H9 (cell line): ENCODE measurements around the gene TMCO2. TPM values are rescaled to one million over a fixed set of nuclear protein-coding genes. Genes with fewer than 3 reads are reported as not detected.

Source experiments
- DNase-seq: peaks from one replicate; pipeline ENCODE4 v3.0.0-alpha.2; 2017
- H2AFZ ChIP-seq: one replicate; pipeline ENCODE4 v1.6.1; 2013; ENCODE audit warnings: mild to moderate bottlenecking, low read length, control low read depth, moderate library complexity
- H2AK5ac ChIP-seq: 2 replicates; pipeline ENCODE4 v1.6.1; 2013; ENCODE audit warnings: low read length, control low read depth, mixed read lengths; ENCODE audit not compliant: insufficient read length
- H2BK120ac ChIP-seq: one replicate; pipeline ENCODE4 v1.6.1; 2013; ENCODE audit warnings: low read depth, mild to moderate bottlenecking, low read length, control low read depth, inconsistent platforms; ENCODE audit not compliant: poor library complexity, severe bottlenecking
- H2BK12ac ChIP-seq: 2 replicates; pipeline ENCODE4 v1.6.1; 2013; ENCODE audit warnings: low read length, control low read depth, mixed read lengths, low read depth; ENCODE audit not compliant: insufficient read length
- H2BK15ac ChIP-seq: 2 replicates; pipeline ENCODE4 v1.6.1; 2013; ENCODE audit warnings: low read depth, low read length, control low read depth
- H2BK20ac ChIP-seq: one replicate; pipeline ENCODE4 v1.6.1; 2013; ENCODE audit warnings: low read depth, mild to moderate bottlenecking, low read length, control low read depth, inconsistent platforms; ENCODE audit not compliant: poor library complexity, severe bottlenecking
- H2BK5ac ChIP-seq: 2 replicates; pipeline ENCODE4 v1.6.1; 2013; ENCODE audit warnings: low read length, control low read depth, mixed read lengths; ENCODE audit not compliant: insufficient read length
- H3K14ac ChIP-seq: 2 replicates; pipeline ENCODE4 v1.6.1; 2013; ENCODE audit warnings: low read length, control low read depth; ENCODE audit not compliant: insufficient read depth
- H3K18ac ChIP-seq: 2 replicates; pipeline ENCODE4 v1.6.1; 2013; ENCODE audit warnings: low read depth, mild to moderate bottlenecking, mixed read lengths, low read length, control low read depth; ENCODE audit not compliant: insufficient read length
- H3K23ac ChIP-seq: 2 replicates; pipeline ENCODE4 v1.6.1; 2013; ENCODE audit warnings: low read length, control low read depth, mixed read lengths, low read depth; ENCODE audit not compliant: insufficient read length
- H3K23me2 ChIP-seq: 2 replicates; pipeline ENCODE4 v1.6.1; 2013; ENCODE audit warnings: low read depth, mild to moderate bottlenecking, mixed read lengths, low read length, control low read depth; ENCODE audit not compliant: insufficient read length, poor library complexity, severe bottlenecking
- H3K27ac ChIP-seq: 2 replicates; pipeline ENCODE4 v1.5.1; 2013; ENCODE audit warnings: low read length, control low read depth, mixed read lengths, low read depth; ENCODE audit not compliant: insufficient read length
- H3K27me3 ChIP-seq: 2 replicates; pipeline ENCODE4 v1.6.1; 2013; ENCODE audit warnings: low read length, control low read depth, inconsistent platforms; ENCODE audit not compliant: insufficient read depth
- H3K4ac ChIP-seq: 2 replicates; pipeline ENCODE4 v1.6.1; 2013; ENCODE audit warnings: low read depth, mild to moderate bottlenecking, control low read depth, inconsistent platforms, low read length, moderate library complexity
- H3K4me1 ChIP-seq: 2 replicates; pipeline ENCODE4 v1.6.1; 2013; ENCODE audit warnings: low read length, control low read depth, inconsistent platforms; ENCODE audit not compliant: insufficient read depth
- H3K4me2 ChIP-seq: 2 replicates; pipeline ENCODE4 v1.6.1; 2013; ENCODE audit warnings: low read length, control low read depth, mixed read lengths; ENCODE audit not compliant: insufficient read length, insufficient read depth
- H3K56ac ChIP-seq: 2 replicates; pipeline ENCODE4 v1.6.1; 2013; ENCODE audit warnings: low read depth, mild to moderate bottlenecking, mixed read lengths, low read length, control low read depth; ENCODE audit not compliant: insufficient read length
- H3K79me1 ChIP-seq: 2 replicates; pipeline ENCODE4 v1.6.1; 2013; ENCODE audit warnings: low read depth, mild to moderate bottlenecking, moderate library complexity, low read length, control low read depth, inconsistent platforms; ENCODE audit not compliant: insufficient read depth, poor library complexity, severe bottlenecking
- H3K79me2 ChIP-seq: 2 replicates; pipeline ENCODE4 v1.6.1; 2013; ENCODE audit warnings: low read length, control low read depth, inconsistent platforms; ENCODE audit not compliant: insufficient read depth
- H3K9ac ChIP-seq: 2 replicates; pipeline ENCODE4 v1.6.1; 2013; ENCODE audit warnings: low read length, control low read depth, mixed read lengths; ENCODE audit not compliant: insufficient read length; ENCODE audit errors: extremely low read depth
- H3K9me3 ChIP-seq: one replicate; pipeline ENCODE4 v1.6.1; 2013; ENCODE audit warnings: low read depth, low read length, inconsistent platforms; ENCODE audit not compliant: control insufficient read depth
- H3T11ph ChIP-seq: one replicate; pipeline ENCODE4 v1.6.1; 2013; ENCODE audit warnings: mild to moderate bottlenecking, low read length, control low read depth, inconsistent platforms
- H4K20me1 ChIP-seq: one replicate; pipeline ENCODE4 v1.6.1; 2013; ENCODE audit not compliant: control insufficient read depth, insufficient read length, insufficient read depth
- H4K5ac ChIP-seq: 2 replicates; pipeline ENCODE4 v1.6.1; 2013; ENCODE audit warnings: low read depth, mild to moderate bottlenecking, mixed read lengths, low read length, control low read depth; ENCODE audit not compliant: insufficient read length
- H4K8ac ChIP-seq: replicated peaks from 2 replicates; pipeline ENCODE4 v1.6.1; 2013; ENCODE audit warnings: low read length, control low read depth, mixed read lengths, low read depth; ENCODE audit not compliant: insufficient read length
- H4K91ac ChIP-seq: 2 replicates; pipeline ENCODE4 v1.6.1; 2013; ENCODE audit warnings: low read depth, mild to moderate bottlenecking, moderate library complexity, mixed read lengths, low read length, control low read depth; ENCODE audit not compliant: insufficient read length
- H3K27ac Mint-ChIP-seq, 3 experiments: 2 replicates in 2 of 3; 3 replicates in 1 of 3; pipeline ENCODE4 v1.8.0; 2020 to 2021; ENCODE audit warnings: mixed read lengths in 3 of 3, mild to moderate bottlenecking in 1 of 3, moderate library complexity in 1 of 3
- H3K27me3 Mint-ChIP-seq: 2 replicates; pipeline ENCODE4 v1.8.0; 2021; ENCODE audit warnings: low read depth, mild to moderate bottlenecking, moderate library complexity, mixed read lengths
- H3K36me3 Mint-ChIP-seq, 3 experiments: 2 replicates in 2 of 3; 3 replicates in 1 of 3; pipeline ENCODE4 v1.8.0; 2020 to 2021; ENCODE audit warnings: low read depth in 3 of 3, mixed read lengths in 3 of 3; ENCODE audit not compliant: insufficient read depth in 1 of 3
- H3K4me1 Mint-ChIP-seq, 2 experiments: 2 replicates each; pipeline ENCODE4 v1.8.0; 2020; ENCODE audit warnings: mixed read lengths in 2 of 2
- H3K4me3 Mint-ChIP-seq, 2 experiments: 2 replicates in 1 of 2; 3 replicates in 1 of 2; pipeline ENCODE4 v1.8.0; 2020 to 2021; ENCODE audit warnings: mild to moderate bottlenecking in 2 of 2, mixed read lengths in 2 of 2, moderate library complexity in 1 of 2
- H3K9me3 Mint-ChIP-seq, 2 experiments: 2 replicates in 1 of 2; 3 replicates in 1 of 2; pipeline ENCODE4 v1.8.0; 2020; ENCODE audit warnings: mild to moderate bottlenecking in 2 of 2, mixed read lengths in 2 of 2, moderate library complexity in 1 of 2
- CTCF ChIP-seq: fragments of 200-600 bp; sonication (generic); conservative IDR thresholded peaks from 3 replicates; pipeline ENCODE4 v1.8.0; 2021; ENCODE audit warnings: antibody characterized with exemption, mild to moderate bottlenecking
- total RNA-seq: library from RNA; stranded (reverse); gene quantifications from 2 replicates; pipeline ENCODE4 v1.2.1, GENCODE V29; 2021

The TMCO2 gene
- total RNA-seq, 1 experiment from 2014 or later, result not detected

DNA sequence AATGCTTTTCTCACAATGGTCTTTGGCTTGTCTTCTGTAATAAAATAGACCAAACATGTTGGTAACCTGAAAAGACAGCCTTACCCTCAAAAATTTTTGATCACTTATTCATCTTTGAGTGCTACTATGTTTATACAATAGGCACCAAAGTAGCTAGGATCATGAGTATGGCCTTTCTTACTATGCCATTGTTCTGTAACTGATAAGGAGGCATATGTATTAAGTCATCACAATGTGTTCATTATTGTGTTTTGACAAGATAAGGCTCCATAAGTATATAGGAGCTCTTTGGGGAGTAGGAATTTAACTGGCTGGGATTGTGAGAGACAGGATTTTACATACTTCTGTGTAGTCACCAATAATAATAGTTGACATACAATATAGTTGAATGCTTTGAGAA lies 675 bp downstream of the TMCO2 start:
- no peak for TF ChIP-seq CTCF

More for the DNA sequence above, 675 bp downstream of the TMCO2 start:
- Histone ChIP-seq H2BK20ac (no peak overlapping the region), H2BK5ac (no peak overlapping the region), H3K9ac (no peak overlapping the region), H2AK5ac (no peak overlapping the region), H3K56ac (no peak overlapping the region), H2BK12ac (no peak overlapping the region), H3K9me3 (no peaks in the 10 kb centered on the region), H3K14ac (no peak overlapping the region), H3K4me2 (no peak overlapping the region), H2BK15ac (no peak overlapping the region), H2AFZ (no peak overlapping the region), H4K20me1 (no peaks in the 10 kb centered on the region), H3K79me1 (no peaks in the 10 kb centered on the region), H3K27me3 (no peaks in the 10 kb centered on the region), H4K5ac (no peak overlapping the region), H3K27ac (no peak overlapping the region), H4K91ac (no peak overlapping the region), H3K23me2 (no peaks in the 10 kb centered on the region), H2BK120ac (no peak overlapping the region), H3K18ac (no peak overlapping the region), H3K79me2 (no peaks in the 10 kb centered on the region), H3T11ph (no peak overlapping the region), H4K8ac (no peak overlapping the region), H3K23ac (no peak overlapping the region), H3K4me1 (no peaks in the 10 kb centered on the region), H3K4ac (no peak overlapping the region)
- no peaks in the 10 kb centered on the region for H3K9me3 Mint-ChIP-seq
- no peak overlapping the region for H3K4me3 Mint-ChIP-seq
- no peak for DNase-seq
- no peak overlapping the region for H3K27ac Mint-ChIP-seq
- no peaks in the 10 kb centered on the region for H3K4me1 Mint-ChIP-seq
- H3K27me3 Mint-ChIP-seq, result no peaks in the 10 kb centered on the region; the same call in none of the 2 replicates
- H3K36me3 Mint-ChIP-seq, result no peaks in the 10 kb centered on the region
